ENCODE measurements around the gene KRT33A. TPM values are rescaled to one million over a fixed set of nuclear protein-coding genes. Genes with fewer than 3 reads are reported as not detected.

The KRT33A gene
- total RNA-seq, 1 experiment from 2014 or later = not detected

GRCh38 chr17:41338961-41339485 is 11.6 kb downstream of the KRT33A start:
- no TSS peak for BruUV-seq (replicated peaks)
- intact Hi-C loops (cut with micrococcal nuclease) = no loop called here
- ChIA-PET CTCF (interaction anchor here (0.6 to 1.0 kb wide), 3 partner anchors 15 to 210 kb away, joined by 3 to 4 read pairs (median 3); no protein-coding TSS in a partner anchor), POLR2A (interaction anchor here (0.6 to 0.9 kb wide), 4 partner anchors 9 to 180 kb away, joined by 3 to 4 read pairs (median 4); partner anchors contain the start of gene KRT15)
- no peaks in the 10 kb centered on the region for H3K9me3 Mint-ChIP-seq (ENCODE audit: unreplicated experiment)
- peak overlapping the region; percentile 77 for H3K27ac Mint-ChIP-seq (ENCODE audit: low read depth, unreplicated experiment)
- no peak for TF ChIP-seq CTCF (IDR thresholded peaks at IDR 0.05; ENCODE audit: unreplicated experiment)
- H3K27me3 Mint-ChIP-seq (ENCODE audit: insufficient read depth, unreplicated experiment) = peaks cover 11% of the 10 kb centered on the region
- no peak overlapping the region for H3K4me3 Mint-ChIP-seq (ENCODE audit: unreplicated experiment)
- peak; percentile 55 for DNase-seq (ENCODE audit: unreplicated experiment)
- H3K4me1 Mint-ChIP-seq (ENCODE audit: insufficient read depth, unreplicated experiment) = peaks cover 11% of the 10 kb centered on the region
- H3K36me3 Mint-ChIP-seq (ENCODE audit: insufficient read depth, unreplicated experiment) = no peaks in the 10 kb centered on the region

- H3K27ac Mint-ChIP-seq (ENCODE audit: low read depth, unreplicated experiment) = no peak overlapping the region
- H3K4me3 Mint-ChIP-seq (ENCODE audit: unreplicated experiment) = no peak overlapping the region
- DNase-seq (ENCODE audit: unreplicated experiment) = no peak
- intact Hi-C loops (cut with micrococcal nuclease) = no loop called here
- ChIA-PET CTCF (interaction anchor here (1.0 kb wide), 1 partner anchor 13 kb away, joined by 4 read pairs; no protein-coding TSS in a partner anchor), POLR2A (no interaction called here)
- peaks cover 11% of the 10 kb centered on the region for H3K4me1 Mint-ChIP-seq (ENCODE audit: insufficient read depth, unreplicated experiment)
- BruUV-seq (replicated peaks) = no TSS peak
- peaks cover 11% of the 10 kb centered on the region for H3K27me3 Mint-ChIP-seq (ENCODE audit: insufficient read depth, unreplicated experiment)
- H3K9me3 Mint-ChIP-seq (ENCODE audit: unreplicated experiment) = no peaks in the 10 kb centered on the region
- no peaks in the 10 kb centered on the region for H3K36me3 Mint-ChIP-seq (ENCODE audit: insufficient read depth, unreplicated experiment)
- TF ChIP-seq CTCF (IDR thresholded peaks at IDR 0.05; ENCODE audit: unreplicated experiment) = no peak
Measured at GRCh38 chr17:41335747-41336146, 14.9 kb downstream of the KRT33A start.

- BruUV-seq (replicated peaks) = no TSS peak
- CTCF ChIA-PET = interaction anchor here (0.9 kb wide), 1 partner anchor 14 kb away, joined by 3 read pairs; no protein-coding TSS in a partner anchor
- intact Hi-C loops (cut with micrococcal nuclease) = no loop called here
Measured at GRCh38 chr17:41334385-41335305, 16.0 kb downstream of the KRT33A start.

More at GRCh38 chr17:41334385-41335305, 16.0 kb downstream of the KRT33A start:
- no peaks in the 10 kb centered on the region for H3K36me3 Mint-ChIP-seq (ENCODE audit: insufficient read depth, unreplicated experiment)
- H3K27me3 Mint-ChIP-seq (ENCODE audit: insufficient read depth, unreplicated experiment) = peaks cover 11% of the 10 kb centered on the region
- no peak for DNase-seq (ENCODE audit: unreplicated experiment)
- H3K4me3 Mint-ChIP-seq (ENCODE audit: unreplicated experiment) = no peak overlapping the region
- no peak for TF ChIP-seq CTCF (IDR thresholded peaks at IDR 0.05; ENCODE audit: unreplicated experiment)
- H3K9me3 Mint-ChIP-seq (ENCODE audit: unreplicated experiment) = no peaks in the 10 kb centered on the region
- no peak overlapping the region for H3K27ac Mint-ChIP-seq (ENCODE audit: low read depth, unreplicated experiment)
- POLR2A ChIA-PET = no interaction called here
- H3K4me1 Mint-ChIP-seq (ENCODE audit: insufficient read depth, unreplicated experiment) = peaks cover 10% of the 10 kb centered on the region
